HG03432 (cell line): ENCODE data around the gene RAD51B.

Source experiments
- ATAC-seq: cut with Tn5 transposase; IDR thresholded peaks from one replicate; pipeline ENCODE4 v1.9.1; 2021; ENCODE audit warnings: mild to moderate bottlenecking, moderate library complexity; ENCODE audit not compliant: unreplicated experiment

RAD51B gene

DNA sequence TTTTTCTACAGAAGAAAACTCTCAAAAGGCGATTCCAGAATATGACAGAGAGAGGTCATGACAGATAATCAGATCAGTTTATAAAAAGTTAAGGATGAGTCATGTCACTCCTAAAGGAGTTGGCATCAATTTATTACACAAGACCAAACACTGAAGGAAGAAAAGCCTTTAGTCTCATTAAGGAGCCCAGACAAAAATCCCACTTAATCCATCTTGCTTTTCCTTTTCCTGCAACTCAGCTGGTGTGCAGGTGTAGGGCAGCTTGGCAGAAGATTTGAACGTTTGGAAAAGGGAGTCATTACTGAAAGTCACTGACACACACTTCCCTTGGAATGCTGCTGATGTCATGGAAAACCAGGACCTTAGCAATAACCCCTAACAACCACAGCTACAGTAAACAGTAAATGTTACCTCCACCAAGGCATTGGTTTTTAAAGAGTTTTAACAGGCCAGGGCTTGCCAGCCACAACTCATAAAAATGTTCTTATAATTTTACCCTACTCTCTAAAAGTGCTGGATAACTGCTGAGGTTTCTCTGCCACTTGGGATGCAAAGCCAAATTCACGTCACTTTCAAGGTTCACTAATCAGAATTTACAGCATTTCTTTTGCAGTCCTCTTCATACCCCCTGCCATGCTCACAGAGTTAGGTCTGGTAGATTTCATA lies 320.6 kb downstream of the RAD51B start:
- no peak for ATAC-seq

DNA sequence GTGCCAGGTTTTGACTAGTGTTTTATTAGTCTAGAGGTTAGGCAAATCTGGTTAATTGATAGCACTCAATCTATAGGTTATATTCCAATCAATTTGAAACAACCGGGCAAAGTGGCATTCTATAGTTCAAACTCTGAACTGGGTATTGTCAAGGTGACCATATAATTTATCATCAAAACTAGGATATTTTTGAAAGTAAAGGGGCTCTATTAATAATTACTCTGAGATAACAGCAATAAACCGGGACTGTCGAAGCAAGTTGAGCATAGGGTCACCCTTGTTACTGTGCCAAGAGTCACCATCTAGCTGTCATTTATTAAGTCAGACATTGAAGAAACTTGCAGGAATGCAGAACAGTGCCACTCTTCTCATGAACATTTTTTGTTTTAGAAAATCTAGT lies 321.2 kb downstream of the RAD51B start:
- no peak for ATAC-seq

DNA sequence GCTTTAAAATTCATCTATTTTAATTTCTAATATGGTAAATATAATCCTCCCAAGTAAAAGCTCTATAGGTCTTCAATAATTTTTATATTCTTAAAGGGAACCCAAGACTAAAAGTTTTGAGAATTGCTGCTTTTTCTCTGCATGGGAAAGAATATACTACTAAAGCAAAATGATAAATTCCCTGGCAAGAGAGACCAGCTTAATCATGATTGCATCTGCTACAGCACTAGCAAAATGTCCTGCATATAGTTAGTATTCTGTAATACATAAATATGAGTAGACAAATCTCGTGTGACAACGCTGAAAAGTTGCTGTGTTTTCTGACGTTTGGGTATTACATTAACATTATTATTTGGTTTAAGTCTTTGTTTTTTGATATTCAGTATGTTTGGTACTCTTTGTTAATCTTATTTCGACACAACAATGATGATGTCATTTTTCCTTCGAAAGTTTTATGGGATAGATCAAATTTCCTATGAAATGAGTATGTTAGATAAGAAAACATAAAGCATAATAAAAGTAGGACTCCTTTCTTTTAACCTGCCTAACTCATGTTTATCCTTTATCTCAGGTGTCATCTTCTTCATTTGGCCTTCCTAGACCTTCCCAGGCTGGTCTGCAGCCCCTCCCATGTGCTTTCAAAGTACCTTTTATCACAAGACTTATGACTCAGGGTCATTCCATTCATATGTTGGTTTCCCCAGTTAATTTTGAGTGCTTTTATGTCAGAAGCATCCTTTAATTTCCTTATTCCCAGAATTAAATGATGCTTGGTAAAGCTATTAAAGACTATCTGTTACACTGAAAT lies 321.9 kb downstream of the RAD51B start:
- no peak for ATAC-seq

DNA sequence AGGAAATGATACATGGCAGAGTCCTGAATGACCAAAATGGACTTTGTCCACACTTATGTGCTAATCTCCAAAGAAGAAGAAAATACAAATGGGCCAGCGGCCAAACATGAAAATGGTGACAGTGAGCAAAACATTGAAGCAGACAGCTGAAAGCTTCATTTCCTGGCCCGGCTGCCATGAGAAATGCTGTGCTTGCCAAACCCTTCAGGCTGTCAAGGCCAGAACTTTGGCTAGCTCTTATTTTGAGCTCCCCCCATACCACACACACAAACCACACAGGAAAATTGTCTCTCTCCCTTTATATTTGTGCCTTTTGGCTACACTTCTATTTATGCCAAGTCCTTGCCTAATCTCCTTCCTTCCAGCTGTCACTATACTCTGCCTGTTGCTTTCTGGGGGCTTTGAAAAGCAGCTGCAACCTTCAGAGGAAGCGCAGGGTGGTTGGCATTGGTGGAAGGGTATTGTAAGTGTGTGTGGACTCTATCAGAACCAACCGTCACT lies 323.8 kb downstream of the RAD51B start:
- ATAC-seq: no peak

DNA sequence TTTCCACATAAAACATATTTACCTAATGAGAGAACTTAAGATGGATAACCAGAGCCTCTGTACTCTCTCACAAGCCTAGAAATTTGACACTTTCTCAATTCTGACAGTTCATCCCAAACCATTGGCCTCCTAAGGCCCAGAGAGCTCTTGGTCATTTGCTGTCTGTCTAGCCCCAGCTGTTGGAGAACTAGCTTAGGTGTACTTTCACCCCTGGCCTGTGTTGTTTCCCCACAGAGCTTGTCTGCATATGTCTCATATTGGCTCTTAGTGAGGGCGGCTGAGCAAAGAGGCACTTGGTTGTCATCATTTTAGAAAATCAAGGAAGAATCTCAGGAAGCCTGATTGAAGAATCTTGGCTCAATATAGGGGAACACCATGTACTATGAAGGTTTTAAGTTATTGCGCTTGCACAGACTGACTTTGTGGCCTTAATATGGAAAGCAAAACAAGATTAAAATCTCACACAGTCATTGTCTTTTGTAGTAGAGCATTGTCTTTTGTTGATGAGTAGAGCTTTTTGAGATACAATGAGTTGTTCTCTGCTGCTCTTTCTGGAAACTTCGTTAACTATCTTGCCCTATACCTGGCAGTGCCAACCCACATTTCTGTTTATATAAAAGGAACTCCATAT lies 324.6 kb downstream of the RAD51B start:
- ATAC-seq: no peak

DNA sequence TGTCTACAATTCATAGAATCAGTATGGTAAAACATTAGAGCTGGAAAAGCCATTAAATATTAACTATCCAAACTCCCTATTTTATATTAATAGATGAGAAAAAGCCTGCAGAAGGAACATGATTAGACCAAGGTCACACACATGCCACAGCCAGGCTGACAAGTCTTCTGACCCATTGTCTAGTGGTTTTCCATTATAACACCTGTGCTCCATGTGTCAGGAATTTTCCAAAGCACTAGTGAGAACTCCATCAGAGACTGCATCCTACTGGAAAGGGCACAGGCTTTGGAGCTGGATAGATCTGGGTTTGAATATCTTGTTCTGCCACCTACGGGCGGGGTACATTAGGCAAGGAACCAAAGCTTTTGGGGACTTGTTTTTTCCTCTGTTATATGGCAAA lies 325.5 kb downstream of the RAD51B start:
- no peak for ATAC-seq

DNA sequence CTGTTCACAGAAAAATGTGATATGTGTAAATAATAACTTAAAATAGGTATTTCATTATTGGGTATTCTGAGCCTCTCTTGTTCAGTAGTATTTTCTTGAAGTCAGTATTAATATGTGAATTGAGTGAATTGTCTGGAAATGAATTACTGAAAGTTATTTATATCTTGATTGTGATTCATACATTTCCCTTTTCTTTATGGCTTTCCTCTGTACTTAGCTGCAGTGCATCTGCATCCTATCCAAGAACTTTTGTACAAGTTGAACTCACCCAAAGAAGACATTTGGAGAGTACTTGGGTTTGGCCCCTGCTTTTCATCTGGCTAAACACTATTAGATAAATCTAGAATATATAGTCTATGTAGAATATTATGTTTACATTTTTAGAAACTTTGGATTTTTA lies 326.0 kb downstream of the RAD51B start:
- no peak for ATAC-seq

DNA sequence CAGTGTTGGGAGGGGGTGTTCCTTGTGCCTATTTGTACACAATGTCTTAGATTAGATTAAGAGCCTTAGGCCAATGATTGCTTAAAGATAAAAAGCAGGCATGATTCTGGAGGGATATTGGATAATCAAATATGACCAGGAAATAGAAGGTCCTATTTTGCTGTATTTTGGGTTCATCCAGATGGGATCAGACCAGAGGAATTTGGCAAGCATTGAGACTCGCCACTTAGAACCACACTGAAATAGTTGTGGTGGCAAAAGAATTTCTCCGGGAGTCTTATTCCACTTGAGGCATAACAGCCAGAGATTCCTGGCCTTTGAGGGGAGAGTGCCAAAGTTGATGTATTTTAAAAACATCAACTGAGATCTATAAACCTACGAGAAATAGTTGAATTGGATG lies 327.2 kb downstream of the RAD51B start:
- no peak for ATAC-seq

DNA sequence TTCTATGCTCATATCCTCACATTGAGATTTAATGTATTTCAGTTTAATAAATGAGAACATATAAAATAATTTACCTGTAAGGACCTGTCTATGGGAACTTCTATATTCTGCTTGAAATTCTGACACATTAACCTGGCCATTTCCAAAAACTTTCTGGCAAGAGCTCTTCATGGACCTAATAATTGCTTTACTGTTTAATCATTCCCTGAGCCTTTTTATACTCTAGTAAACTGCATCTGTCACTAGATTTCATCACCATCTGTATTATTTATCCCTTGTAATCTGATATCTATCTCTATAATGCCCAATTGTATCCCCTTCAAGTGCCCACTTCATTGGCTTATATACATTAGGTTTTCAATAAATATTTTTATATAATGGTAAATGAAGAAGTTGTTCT lies 327.7 kb downstream of the RAD51B start:
- ATAC-seq: no peak

DNA sequence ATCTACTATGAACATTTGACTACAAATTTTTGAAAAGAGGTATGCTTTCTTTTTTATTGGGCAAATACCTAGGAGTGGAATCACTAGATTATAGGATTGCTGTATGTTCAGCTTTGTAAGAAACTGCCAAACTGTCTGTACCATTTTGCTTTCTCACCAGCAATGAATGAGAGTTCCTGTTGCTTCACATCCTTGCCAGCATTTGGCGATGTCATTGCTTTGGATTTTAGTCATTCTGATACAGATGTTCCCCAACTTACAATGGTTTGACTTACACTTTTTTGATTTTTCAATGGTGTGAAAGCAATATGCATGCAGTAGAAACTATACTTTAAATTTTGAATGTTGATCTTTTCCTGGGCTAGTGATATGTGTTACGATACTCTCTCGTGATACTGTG lies 328.7 kb downstream of the RAD51B start:
- no peak for ATAC-seq

DNA sequence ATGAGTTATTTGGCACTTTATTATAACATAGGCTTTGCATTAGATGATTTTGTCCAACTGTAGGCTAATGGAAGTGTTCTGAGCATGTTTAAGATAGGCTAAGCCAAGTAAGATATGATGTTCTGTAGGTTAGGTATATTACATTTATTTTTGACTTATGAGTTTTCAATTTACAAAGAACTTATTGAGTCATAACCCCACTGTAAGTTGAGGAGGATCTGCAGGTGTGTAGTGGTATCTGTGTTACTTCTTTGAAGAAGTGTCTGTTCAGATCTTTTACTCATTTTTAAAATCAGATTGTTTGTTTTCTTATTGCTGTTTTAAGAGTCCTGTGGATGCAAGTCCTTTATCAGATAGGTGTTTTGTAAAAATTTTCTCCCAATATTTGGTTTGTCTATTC lies 329.2 kb downstream of the RAD51B start:
- ATAC-seq: no peak

DNA sequence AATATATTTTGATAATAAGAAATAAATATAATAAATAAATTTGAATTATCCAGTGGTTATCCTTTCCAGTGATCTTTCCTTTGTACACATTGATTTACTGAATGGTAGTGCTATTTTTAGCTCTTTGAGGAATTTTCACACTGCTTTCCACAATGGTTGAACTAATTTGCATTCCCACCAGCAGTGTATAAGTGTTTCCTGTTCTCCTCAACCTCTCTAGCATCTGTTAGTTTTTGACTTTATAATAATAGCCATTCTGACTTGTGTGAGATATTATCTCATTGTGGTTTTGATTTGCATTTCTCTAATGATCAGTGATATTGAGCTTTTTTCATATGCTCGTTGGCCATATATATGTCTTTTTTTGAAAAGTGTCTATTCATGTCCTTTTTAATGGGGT lies 333.7 kb downstream of the RAD51B start:
- ATAC-seq: no peak

DNA sequence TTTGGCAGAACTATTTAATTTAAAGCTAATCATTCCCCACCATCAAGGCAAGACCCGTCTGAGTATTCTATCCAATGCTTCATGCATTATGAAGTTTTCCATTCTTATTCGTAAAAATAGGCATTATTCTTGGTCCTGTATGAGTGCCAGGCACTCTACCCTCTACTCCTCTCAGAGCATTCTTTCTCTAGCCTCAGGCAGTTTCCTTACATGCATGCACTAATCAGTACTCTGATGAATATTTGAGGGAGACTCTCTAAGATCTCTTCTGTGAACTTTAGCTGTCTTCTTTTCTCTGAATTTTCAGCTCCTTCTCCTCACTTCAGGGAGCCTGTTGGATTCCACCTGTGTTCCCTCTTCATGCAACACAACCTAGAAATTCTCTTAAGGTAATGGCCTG lies 334.7 kb downstream of the RAD51B start:
- ATAC-seq: no peak

DNA sequence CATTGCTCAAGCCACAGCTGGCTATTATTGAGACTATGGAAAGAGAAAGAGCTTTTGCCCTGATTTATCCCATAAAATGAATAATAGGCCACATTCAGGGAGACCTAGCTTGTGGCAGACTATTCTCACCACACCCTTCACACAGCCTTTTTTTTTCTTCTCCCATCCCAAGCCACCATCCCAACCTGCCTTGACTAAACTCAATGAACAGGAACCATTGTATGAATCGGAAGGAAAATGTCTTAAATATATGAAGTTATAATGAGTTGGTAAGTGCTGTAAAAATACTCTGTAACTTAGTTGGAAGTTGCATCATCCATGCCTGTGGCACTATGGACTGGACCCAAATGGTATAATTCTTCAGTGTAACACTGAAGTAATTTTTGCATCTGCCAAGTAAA lies 338.4 kb downstream of the RAD51B start:
- no peak for ATAC-seq

DNA sequence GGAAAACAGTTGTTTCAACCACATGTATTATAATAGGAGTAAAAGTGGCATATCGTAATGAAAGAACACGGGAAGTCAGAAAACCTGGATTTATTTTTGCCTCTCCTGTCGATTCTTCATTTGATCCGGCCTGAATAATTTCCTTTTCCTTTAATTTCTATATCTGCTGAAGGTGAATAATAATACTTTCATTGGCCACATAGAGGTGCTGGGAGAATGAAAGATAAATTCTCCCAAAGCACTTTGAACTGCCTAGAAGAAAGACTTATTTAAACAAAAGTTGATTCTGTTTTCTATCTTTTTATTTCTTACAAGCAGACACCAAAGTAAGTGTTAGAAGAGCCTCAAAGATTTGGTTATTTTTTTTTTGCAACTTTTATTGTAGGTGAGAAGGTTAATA lies 339.1 kb downstream of the RAD51B start:
- ATAC-seq: no peak

DNA sequence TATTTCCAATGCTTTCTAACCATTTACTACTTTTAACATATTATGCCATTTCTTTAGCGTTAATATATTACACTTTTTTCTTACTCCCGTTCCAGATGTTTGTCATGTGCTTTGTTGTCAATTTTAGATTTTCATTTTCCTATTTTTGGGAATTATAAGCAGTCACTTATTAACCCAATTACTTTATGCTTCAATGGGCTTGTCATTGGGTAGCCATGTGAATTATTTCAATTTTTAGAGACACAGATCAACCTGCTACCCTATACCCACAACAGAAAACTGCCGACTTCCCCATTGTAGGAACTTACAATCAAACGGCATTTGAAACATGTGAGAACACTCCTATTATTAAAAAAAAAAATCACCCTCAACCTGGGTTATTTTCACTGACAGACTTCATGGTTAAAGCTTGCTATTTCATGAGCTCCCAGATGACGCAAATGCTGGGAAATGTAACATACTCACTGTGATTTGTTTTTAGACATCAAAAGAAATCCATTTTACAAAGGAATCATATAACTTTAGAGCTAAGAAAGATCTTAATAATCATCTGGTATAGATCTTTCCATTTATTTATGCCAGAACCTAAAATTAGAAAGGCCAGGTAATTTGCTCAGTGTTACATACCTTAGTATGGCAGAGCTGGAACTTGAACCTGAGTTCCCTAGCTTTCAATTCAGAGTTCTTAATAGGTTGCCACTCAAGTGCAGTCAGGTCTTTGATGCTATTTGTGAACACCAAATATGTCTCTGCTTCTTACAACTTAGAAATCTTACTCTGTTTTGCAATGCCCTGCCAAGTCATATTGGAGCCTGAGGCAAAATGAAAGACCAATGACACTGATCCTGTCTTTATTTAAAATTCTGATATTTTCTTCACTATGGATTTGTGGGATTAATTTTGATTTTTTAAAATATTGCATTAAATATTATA lies 340.4 kb downstream of the RAD51B start:
- no peak for ATAC-seq

DNA sequence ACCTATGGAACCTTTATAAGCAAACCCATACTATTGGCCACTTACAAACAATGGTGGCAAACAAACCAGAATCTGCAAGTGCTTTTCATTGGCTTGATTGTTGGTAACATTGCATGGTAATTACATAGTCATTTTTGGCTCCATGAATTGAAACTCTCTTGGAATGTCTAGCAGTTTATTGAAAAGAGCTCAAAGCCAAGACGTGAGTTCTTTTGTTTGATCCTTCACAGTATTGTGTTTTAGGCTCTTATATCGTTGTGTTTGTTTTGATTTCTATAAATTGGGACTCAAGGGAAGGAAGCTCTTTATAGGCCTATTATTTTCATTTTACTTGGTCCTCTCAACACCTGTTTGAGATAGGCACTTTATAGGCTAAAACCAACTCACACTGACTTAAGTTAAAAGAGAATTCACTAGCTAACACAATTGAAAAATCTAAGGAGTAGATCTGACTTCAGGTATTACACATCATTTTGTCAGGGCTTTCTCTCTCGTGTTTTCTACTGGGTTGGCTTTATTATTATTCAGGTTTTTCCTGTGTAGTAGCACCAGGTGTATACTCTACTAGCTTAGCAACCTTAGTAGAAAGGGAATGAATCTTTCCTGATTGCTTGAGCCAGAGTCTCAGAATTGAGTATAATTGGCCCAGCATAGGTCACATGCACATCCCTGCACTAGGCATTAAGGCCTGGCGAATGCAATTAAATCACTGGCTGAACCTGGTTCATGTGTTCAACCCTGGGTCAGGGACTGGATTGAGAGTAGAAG lies 341.4 kb downstream of the RAD51B start:
- no peak for ATAC-seq

DNA sequence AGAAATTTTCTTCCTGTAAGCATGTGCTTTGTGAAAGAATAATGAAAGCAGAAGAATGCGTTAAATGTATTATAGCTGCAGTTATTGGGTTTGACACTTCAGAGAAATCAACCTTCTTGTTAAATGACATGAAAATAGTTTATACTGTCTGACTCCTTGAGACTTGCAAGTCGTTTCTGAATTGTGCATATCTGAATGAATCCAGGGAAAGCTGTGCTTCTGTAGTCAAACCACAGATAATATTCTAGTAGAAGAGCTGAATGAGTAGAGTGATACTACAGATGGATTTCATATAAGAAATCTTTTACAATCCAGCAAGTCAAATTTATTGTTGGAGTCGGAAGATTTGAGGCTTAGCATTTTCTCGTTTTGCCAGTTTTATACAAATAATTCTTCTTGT lies 343.3 kb downstream of the RAD51B start:
- ATAC-seq: no peak

DNA sequence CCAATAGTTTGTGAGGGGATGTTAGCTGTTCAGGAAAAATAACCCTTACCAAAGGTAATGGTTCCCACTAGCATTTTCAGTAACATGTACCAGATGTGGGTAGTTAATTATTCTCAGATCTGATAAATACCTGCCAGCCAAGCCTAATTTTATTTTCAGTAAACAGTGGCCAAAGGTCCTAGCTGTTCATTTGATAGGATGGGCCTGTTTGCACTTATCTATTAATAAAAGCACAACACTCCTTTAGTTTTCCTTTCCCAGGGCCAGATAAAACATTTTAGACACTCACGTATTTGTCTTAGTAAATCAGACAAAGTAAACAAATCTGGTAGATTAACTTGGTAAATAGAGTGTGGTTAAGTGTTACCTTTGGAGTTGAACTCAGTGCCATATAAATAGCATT lies 345.1 kb downstream of the RAD51B start:
- no peak for ATAC-seq

DNA sequence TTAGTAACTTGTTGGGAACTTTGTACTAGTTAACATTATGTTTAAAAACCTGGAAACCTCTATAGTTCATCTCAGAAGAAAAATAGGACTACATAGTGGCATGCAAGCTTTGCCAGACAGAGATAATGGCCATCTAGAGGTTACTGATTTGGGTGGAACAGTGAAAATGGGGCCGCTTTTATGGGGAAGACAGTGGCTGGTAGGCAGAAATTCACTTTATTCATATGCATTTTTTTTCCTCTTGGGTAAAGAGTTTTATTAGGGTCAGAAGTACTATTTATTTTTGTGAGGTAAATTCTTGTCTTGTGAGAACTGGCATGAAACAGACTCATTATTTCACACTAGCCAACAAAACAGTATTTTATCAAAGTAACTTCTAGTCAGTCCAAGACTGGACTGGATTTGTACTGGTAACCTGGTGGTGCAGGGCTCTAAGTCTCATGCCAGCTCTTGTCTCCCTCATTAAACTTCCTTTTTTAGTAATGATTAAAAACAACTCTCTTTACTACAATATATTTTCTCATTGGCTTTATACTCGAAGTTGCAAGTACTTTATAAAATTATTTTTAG lies 345.8 kb downstream of the RAD51B start:
- ATAC-seq: no peak
